Fibroblast of lung (primary cell): ENCODE results near the gene ACCS. TPM values are rescaled to one million over a fixed set of nuclear protein-coding genes. Genes with fewer than 3 reads are reported as not detected.
A peak's percentile ranks its signal among the peaks of the same experiment; 100 is the strongest.

Experiments
- DNase-seq, 2 donors: peaks; one replicate each; pipeline versions ENCODE4 v3.0.0 to v3.0.0-alpha.2; 2010; ENCODE audit warnings: low read depth in 2 of 2
- H2AFZ ChIP-seq: 2 replicates; pipeline ENCODE4 v1.5.1; 2012; ENCODE audit warnings: low read length, control low read depth, inconsistent platforms
- H3K27ac ChIP-seq: 2 replicates; pipeline ENCODE4 v1.5.1; 2011; ENCODE audit warnings: low read length, control low read depth; ENCODE audit not compliant: insufficient read depth
- H3K27me3 ChIP-seq: 2 replicates; pipeline ENCODE4 v1.5.1; 2011; ENCODE audit warnings: mild to moderate bottlenecking, low read length; ENCODE audit not compliant: control insufficient read depth, insufficient read depth
- H3K36me3 ChIP-seq: 2 replicates; pipeline ENCODE4 v1.5.1; 2011; ENCODE audit warnings: low read length; ENCODE audit not compliant: control insufficient read depth, insufficient read depth
- H3K4me1 ChIP-seq: 2 replicates; pipeline ENCODE4 v1.5.1; 2011; ENCODE audit warnings: low read length; ENCODE audit not compliant: control insufficient read depth, insufficient read depth; ENCODE audit errors: extremely low read depth
- H3K4me2 ChIP-seq: 2 replicates; pipeline ENCODE4 v1.5.1; 2011; ENCODE audit warnings: low read length, control low read depth; ENCODE audit not compliant: insufficient read depth; ENCODE audit errors: extremely low read depth
- H3K4me3 ChIP-seq, 4 experiments: fragments of 200-600 bp in 1 of 4; sonication (generic) in 1 of 4; replicated peaks in 1 of 4; 2 replicates each; pipeline ENCODE4 v1.5.1; 2011 to 2016; ENCODE audit warnings: low read length in 4 of 4, low read depth in 3 of 4, mild to moderate bottlenecking in 3 of 4, control low read depth in 2 of 4, inconsistent platforms in 1 of 4, mixed read lengths in 1 of 4; ENCODE audit not compliant: insufficient read depth in 1 of 4; ENCODE audit errors: control extremely low read depth in 1 of 4
- H3K79me2 ChIP-seq: 2 replicates; pipeline ENCODE4 v1.5.1; 2012; ENCODE audit warnings: mild to moderate bottlenecking, low read length, inconsistent platforms; ENCODE audit not compliant: control insufficient read depth, insufficient read depth
- H3K9ac ChIP-seq: 2 replicates; pipeline ENCODE4 v1.5.1; 2011; ENCODE audit warnings: mild to moderate bottlenecking, low read length, control low read depth; ENCODE audit not compliant: insufficient read depth
- H3K9me3 ChIP-seq: 2 replicates; pipeline ENCODE4 v1.5.1; 2012; ENCODE audit warnings: low read depth, low read length; ENCODE audit not compliant: control insufficient read depth, insufficient read depth
- H4K20me1 ChIP-seq: 2 replicates; pipeline ENCODE4 v1.5.1; 2011; ENCODE audit warnings: low read length; ENCODE audit not compliant: control insufficient read depth, insufficient read depth; ENCODE audit errors: extremely low read depth
- EZH2 ChIP-seq: IDR thresholded peaks from 2 replicates; pipeline ENCODE4 v1.5.1; 2012; ENCODE audit warnings: low read length, control low read depth, mild to moderate bottlenecking; ENCODE audit errors: missing control alignments
- polyA plus RNA-seq, 2 donors: library from polyadenylated mRNA; depleted of rRNA in 1 of 2; stranded (reverse) in 1 of 2; unstranded in 1 of 2; fragments of >200 nt; gene quantifications; 2 replicates each; pipeline ENCODE4 v1.2.1, GENCODE V29; 2011 to 2012; ENCODE audit warnings: missing spikeins in 1 of 2
- total RNA-seq: library from RNA; depleted of rRNA; stranded (reverse); fragments of >200 nt; gene quantifications from 2 replicates; pipeline ENCODE4 v1.2.1, GENCODE V29; 2014
- TF ChIP-seq, protein P1 (sequence below), 2 donors: IDR thresholded peaks in 1 of 2; conservative IDR thresholded peaks in 1 of 2; 1 replicate in 1 of 2; 2 replicates in 1 of 2; pipeline ENCODE4 v1.5.1; 2011 to 2012; ENCODE audit warnings: low read length in 2 of 2, control low read depth in 1 of 2, inconsistent platforms in 1 of 2, low read depth in 1 of 2, mild to moderate bottlenecking in 1 of 2

The ACCS gene
- total and polyA plus RNA-seq, 2 donors (not counting 1 experiment from before 2014, with no cell fraction given), result 13.7 to 14.2 TPM

DNA sequence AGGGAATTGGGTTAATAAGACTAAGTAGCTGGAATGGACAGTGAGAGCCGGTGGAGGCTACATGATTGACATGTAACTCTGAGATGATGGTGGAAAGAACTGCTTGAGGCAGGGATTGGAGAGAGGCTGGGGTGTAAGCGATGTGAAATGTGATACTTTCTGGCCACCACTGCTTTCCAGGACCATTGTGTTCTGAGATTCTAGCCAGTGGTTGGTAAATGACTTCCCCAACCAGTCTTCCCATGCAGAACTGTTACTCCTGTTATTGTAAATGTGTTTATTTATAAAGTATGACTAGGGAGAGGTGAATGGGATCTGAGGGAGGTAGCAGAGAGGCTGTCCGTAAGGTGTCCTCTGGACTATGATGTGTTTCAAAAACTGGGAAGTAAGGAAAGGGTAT lies 47.5 kb downstream of the ACCS start:
- Histone ChIP-seq H3K27ac (no peak overlapping the region), H3K79me2 (no peaks in the 10 kb centered on the region), H2AFZ (no peak overlapping the region), H4K20me1 (no peaks in the 10 kb centered on the region), H3K27me3 (no peaks in the 10 kb centered on the region), H3K4me3 (no peak overlapping the region), H3K4me2 (no peak overlapping the region), H3K4me1 (no peaks in the 10 kb centered on the region), H3K9ac (no peak overlapping the region), H3K36me3 (peaks cover 3% of the 10 kb centered on the region), H3K9me3 (no peaks in the 10 kb centered on the region)
- TF ChIP-seq EZH2, result no peak
- TF ChIP-seq, protein P1, sequence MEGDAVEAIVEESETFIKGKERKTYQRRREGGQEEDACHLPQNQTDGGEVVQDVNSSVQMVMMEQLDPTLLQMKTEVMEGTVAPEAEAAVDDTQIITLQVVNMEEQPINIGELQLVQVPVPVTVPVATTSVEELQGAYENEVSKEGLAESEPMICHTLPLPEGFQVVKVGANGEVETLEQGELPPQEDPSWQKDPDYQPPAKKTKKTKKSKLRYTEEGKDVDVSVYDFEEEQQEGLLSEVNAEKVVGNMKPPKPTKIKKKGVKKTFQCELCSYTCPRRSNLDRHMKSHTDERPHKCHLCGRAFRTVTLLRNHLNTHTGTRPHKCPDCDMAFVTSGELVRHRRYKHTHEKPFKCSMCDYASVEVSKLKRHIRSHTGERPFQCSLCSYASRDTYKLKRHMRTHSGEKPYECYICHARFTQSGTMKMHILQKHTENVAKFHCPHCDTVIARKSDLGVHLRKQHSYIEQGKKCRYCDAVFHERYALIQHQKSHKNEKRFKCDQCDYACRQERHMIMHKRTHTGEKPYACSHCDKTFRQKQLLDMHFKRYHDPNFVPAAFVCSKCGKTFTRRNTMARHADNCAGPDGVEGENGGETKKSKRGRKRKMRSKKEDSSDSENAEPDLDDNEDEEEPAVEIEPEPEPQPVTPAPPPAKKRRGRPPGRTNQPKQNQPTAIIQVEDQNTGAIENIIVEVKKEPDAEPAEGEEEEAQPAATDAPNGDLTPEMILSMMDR (conservative IDR thresholded peaks at IDR 0.05 in 1 of 2, IDR thresholded peaks at IDR 0.05 in 1 of 2; ENCODE audit: low read depth in 1 of 2, low read length in 2 of 2), result no peak
- DNase-seq, result no peak

GRCh38 chr11:44116234-44116830 lies 50.3 kb downstream of the ACCS start:
- H3K4me3 ChIP-seq, result no peak overlapping the region
- H3K9me3 ChIP-seq, result no peaks in the 10 kb centered on the region
- H3K9ac ChIP-seq, result no peak overlapping the region
- peak in 1 of 2 donors; percentile 75 for DNase-seq
- H3K27me3 ChIP-seq, result no peaks in the 10 kb centered on the region
- H2AFZ ChIP-seq, result no peak overlapping the region
- no peaks in the 10 kb centered on the region for H3K4me1 ChIP-seq
- TF ChIP-seq EZH2, result no peak
- TF ChIP-seq, protein P1 (conservative IDR thresholded peaks at IDR 0.05 in 1 of 2, IDR thresholded peaks at IDR 0.05 in 1 of 2; ENCODE audit: low read depth in 1 of 2, low read length in 2 of 2), result no peak
- no peak overlapping the region for H3K4me2 ChIP-seq
- peaks cover 3% of the 10 kb centered on the region for H3K36me3 ChIP-seq
- H3K79me2 ChIP-seq, result no peaks in the 10 kb centered on the region
- H3K27ac ChIP-seq, result no peak overlapping the region
- no peaks in the 10 kb centered on the region for H4K20me1 ChIP-seq

GRCh38 chr11:44120169-44120568 lies 54.1 kb downstream of the ACCS start:
- Histone ChIP-seq H3K4me1 (no peaks in the 10 kb centered on the region), H3K36me3 (peaks cover 2% of the 10 kb centered on the region), H3K9me3 (no peaks in the 10 kb centered on the region), H3K79me2 (no peaks in the 10 kb centered on the region), H2AFZ (no peak overlapping the region), H3K4me3 (no peak overlapping the region), H3K27me3 (no peaks in the 10 kb centered on the region), H3K27ac (no peak overlapping the region), H3K4me2 (no peak overlapping the region), H4K20me1 (no peaks in the 10 kb centered on the region), H3K9ac (no peak overlapping the region)
- no peak for TF ChIP-seq EZH2
- TF ChIP-seq, protein P1 (conservative IDR thresholded peaks at IDR 0.05 in 1 of 2, IDR thresholded peaks at IDR 0.05 in 1 of 2; ENCODE audit: low read depth in 1 of 2, low read length in 2 of 2), result peak in 1 of 2 donors; percentile 31
- peak in 1 of 2 donors; percentile 10 for DNase-seq
